ENCODE data around the gene SGPP1.

The SGPP1 gene

DNA sequence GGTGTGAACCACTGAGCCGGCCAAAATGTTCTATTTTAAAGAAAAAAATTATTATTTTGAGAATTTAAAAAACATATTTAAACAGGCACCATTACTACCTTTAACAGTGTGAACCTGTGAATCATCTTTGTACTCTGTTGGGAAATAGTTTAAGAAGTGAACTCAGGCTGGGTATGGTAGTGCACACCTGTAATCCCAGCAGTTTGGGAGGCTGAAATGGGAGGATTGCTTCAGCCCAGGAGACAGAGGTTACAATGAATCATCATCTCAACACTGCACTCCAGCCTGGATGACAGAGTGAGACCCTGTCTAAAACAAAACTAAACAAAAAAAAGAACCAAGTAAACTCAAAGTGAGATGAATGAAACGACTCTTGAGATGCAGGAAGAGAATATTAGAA, 83.1 kb downstream of the SGPP1 start:
- Histone ChIP-seq H3K27ac (ENCODE audit: extremely low read depth, low read depth, low read length) (no peak overlapping the region), H3K36me3 (ENCODE audit: control insufficient read depth in 2 of 2, insufficient read depth in 1 of 2, low read length in 2 of 2) (peaks cover 0 to 2% of the 10 kb centered on the region in 2 experiments; a peak in 2 of 3 replicates), H3K4me1 (ENCODE audit: control insufficient read depth, insufficient read depth, low read length) (no peaks in the 10 kb centered on the region; the same call in 1 of the 2 replicates), H3K9me3 (ENCODE audit: control insufficient read depth, insufficient read depth, low read depth, low read length) (no peaks in the 10 kb centered on the region), H3K4me3 (ENCODE audit: low read depth, low read length) (no peak overlapping the region)
- ChIA-PET POLR2A (no interaction called here), CTCF (interaction anchor here (0.7 kb wide), 1 partner anchor 106 kb away, joined by 4 read pairs; no protein-coding TSS in a partner anchor)
- TF ChIP-seq ZBTB8A (tag by site-specific recombination; IDR thresholded peaks at IDR 0.05) (no peak), BCL11A (tag by site-specific recombination; IDR thresholded peaks at IDR 0.05; ENCODE audit: low read depth) (no peak), ZXDB (tag by site-specific recombination; IDR thresholded peaks at IDR 0.05) (no peak), ZNF514 (tag by site-specific recombination; IDR thresholded peaks at IDR 0.05) (no peak), KLF1 (tag by site-specific recombination; IDR thresholded peaks at IDR 0.05) (no peak), ZNF341 (tag by site-specific recombination; IDR thresholded peaks at IDR 0.05; ENCODE audit: low read depth) (no peak)
- TF ChIP-seq, protein P1, sequence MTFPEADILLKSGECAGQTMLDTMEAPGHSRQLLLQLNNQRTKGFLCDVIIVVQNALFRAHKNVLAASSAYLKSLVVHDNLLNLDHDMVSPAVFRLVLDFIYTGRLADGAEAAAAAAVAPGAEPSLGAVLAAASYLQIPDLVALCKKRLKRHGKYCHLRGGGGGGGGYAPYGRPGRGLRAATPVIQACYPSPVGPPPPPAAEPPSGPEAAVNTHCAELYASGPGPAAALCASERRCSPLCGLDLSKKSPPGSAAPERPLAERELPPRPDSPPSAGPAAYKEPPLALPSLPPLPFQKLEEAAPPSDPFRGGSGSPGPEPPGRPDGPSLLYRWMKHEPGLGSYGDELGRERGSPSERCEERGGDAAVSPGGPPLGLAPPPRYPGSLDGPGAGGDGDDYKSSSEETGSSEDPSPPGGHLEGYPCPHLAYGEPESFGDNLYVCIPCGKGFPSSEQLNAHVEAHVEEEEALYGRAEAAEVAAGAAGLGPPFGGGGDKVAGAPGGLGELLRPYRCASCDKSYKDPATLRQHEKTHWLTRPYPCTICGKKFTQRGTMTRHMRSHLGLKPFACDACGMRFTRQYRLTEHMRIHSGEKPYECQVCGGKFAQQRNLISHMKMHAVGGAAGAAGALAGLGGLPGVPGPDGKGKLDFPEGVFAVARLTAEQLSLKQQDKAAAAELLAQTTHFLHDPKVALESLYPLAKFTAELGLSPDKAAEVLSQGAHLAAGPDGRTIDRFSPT (tag by site-specific recombination; IDR thresholded peaks at IDR 0.05) = no peak

DNA sequence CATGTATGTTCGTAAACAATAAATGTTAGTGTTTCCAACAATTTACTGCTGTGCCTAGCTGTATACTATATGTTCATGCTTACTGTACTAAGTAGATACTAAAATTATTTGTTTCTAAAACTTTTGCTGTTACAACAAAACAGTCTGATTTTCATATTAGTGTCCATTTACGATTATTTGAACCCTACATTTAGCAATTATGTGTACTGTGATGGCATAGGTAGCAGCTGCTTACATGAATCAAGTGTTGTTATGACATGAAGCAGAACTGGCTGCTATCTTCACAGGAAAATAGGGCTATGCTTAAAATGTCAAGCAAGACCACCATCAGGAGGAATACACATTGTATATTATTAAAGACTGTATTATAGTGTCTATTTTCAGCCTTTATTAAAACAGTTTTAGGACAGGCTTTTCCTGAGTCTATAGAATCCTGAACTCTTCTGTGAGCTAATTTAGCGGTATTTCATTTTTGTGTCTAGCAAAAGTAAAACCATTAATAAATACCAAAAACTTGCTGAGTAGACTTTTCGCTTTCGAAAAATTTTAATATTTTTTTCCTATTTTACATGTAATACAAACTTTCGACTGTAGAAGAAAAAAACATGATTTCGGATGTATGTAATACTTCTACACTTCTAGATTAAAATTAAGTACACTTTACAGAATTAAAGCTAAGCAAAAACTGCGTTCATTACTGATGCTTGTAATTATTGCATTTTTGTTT, 85.0 kb downstream of the SGPP1 start:
- Histone ChIP-seq H3K36me3 (ENCODE audit: control insufficient read depth in 2 of 2, insufficient read depth in 1 of 2, low read length in 2 of 2) (peaks cover 0 to 3% of the 10 kb centered on the region in 2 experiments; a peak in 2 of 3 replicates), H3K27ac (ENCODE audit: extremely low read depth, low read depth, low read length) (no peak overlapping the region), H3K4me1 (ENCODE audit: control insufficient read depth, insufficient read depth, low read length) (no peaks in the 10 kb centered on the region; the same call in 1 of the 2 replicates), H3K9me3 (ENCODE audit: control insufficient read depth, insufficient read depth, low read depth, low read length) (no peaks in the 10 kb centered on the region), H3K4me3 (ENCODE audit: low read depth, low read length) (peak overlapping the region; percentile 69)
- POLR2A ChIA-PET = interaction anchor here (0.6 to 2.3 kb wide), 7 partner anchors 9 to 696 kb away, joined by 3 to 28 read pairs (median 5); partner anchors contain the start of gene PPP2R5E
- CTCF ChIA-PET = interaction anchor here (0.8 to 2.2 kb wide), 9 partner anchors 10 to 254 kb away, joined by 3 to 9 read pairs (median 4); no protein-coding TSS in a partner anchor
- TF ChIP-seq ZNF394 (tag by site-specific recombination; IDR thresholded peaks at IDR 0.05; ENCODE audit: borderline replicate concordance) = no peak
- TF ChIP-seq, protein P2, sequence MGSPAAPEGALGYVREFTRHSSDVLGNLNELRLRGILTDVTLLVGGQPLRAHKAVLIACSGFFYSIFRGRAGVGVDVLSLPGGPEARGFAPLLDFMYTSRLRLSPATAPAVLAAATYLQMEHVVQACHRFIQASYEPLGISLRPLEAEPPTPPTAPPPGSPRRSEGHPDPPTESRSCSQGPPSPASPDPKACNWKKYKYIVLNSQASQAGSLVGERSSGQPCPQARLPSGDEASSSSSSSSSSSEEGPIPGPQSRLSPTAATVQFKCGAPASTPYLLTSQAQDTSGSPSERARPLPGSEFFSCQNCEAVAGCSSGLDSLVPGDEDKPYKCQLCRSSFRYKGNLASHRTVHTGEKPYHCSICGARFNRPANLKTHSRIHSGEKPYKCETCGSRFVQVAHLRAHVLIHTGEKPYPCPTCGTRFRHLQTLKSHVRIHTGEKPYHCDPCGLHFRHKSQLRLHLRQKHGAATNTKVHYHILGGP (tag by site-specific recombination; IDR thresholded peaks at IDR 0.05) = no peak
- no peak for TF ChIP-seq ZNF274 (IDR thresholded peaks at IDR 0.05; ENCODE audit: low read length)
- TF ChIP-seq ZNF274 (tag by site-specific recombination; IDR thresholded peaks at IDR 0.05; ENCODE audit: borderline replicate concordance) = no peak
- TF ChIP-seq, protein P3, sequence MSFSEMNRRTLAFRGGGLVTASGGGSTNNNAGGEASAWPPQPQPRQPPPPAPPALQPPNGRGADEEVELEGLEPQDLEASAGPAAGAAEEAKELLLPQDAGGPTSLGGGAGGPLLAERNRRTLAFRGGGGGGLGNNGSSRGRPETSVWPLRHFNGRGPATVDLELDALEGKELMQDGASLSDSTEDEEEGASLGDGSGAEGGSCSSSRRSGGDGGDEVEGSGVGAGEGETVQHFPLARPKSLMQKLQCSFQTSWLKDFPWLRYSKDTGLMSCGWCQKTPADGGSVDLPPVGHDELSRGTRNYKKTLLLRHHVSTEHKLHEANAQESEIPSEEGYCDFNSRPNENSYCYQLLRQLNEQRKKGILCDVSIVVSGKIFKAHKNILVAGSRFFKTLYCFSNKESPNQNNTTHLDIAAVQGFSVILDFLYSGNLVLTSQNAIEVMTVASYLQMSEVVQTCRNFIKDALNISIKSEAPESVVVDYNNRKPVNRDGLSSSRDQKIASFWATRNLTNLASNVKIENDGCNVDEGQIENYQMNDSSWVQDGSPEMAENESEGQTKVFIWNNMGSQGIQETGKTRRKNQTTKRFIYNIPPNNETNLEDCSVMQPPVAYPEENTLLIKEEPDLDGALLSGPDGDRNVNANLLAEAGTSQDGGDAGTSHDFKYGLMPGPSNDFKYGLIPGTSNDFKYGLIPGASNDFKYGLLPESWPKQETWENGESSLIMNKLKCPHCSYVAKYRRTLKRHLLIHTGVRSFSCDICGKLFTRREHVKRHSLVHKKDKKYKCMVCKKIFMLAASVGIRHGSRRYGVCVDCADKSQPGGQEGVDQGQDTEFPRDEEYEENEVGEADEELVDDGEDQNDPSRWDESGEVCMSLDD (tag by site-specific recombination; IDR thresholded peaks at IDR 0.05) = no peak
- TF ChIP-seq, protein P4, sequence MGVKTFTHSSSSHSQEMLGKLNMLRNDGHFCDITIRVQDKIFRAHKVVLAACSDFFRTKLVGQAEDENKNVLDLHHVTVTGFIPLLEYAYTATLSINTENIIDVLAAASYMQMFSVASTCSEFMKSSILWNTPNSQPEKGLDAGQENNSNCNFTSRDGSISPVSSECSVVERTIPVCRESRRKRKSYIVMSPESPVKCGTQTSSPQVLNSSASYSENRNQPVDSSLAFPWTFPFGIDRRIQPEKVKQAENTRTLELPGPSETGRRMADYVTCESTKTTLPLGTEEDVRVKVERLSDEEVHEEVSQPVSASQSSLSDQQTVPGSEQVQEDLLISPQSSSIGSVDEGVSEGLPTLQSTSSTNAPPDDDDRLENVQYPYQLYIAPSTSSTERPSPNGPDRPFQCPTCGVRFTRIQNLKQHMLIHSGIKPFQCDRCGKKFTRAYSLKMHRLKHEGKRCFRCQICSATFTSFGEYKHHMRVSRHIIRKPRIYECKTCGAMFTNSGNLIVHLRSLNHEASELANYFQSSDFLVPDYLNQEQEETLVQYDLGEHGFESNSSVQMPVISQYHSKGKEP (tag by site-specific recombination; IDR thresholded peaks at IDR 0.05) = no peak
- TF ChIP-seq, protein P5, sequence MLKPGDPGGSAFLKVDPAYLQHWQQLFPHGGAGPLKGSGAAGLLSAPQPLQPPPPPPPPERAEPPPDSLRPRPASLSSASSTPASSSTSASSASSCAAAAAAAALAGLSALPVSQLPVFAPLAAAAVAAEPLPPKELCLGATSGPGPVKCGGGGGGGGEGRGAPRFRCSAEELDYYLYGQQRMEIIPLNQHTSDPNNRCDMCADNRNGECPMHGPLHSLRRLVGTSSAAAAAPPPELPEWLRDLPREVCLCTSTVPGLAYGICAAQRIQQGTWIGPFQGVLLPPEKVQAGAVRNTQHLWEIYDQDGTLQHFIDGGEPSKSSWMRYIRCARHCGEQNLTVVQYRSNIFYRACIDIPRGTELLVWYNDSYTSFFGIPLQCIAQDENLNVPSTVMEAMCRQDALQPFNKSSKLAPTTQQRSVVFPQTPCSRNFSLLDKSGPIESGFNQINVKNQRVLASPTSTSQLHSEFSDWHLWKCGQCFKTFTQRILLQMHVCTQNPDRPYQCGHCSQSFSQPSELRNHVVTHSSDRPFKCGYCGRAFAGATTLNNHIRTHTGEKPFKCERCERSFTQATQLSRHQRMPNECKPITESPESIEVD (tag by site-specific recombination; IDR thresholded peaks at IDR 0.05) = no peak
- TF ChIP-seq ZNF544 (tag by site-specific recombination; IDR thresholded peaks at IDR 0.05) = no peak
- no peak for TF ChIP-seq HOXA7 (CRISPR knock-in tag; IDR thresholded peaks at IDR 0.05; ENCODE audit: borderline replicate concordance)
- TF ChIP-seq ZNF747 (tag by site-specific recombination; IDR thresholded peaks at IDR 0.05) = no peak
- TF ChIP-seq OSR2 (tag by site-specific recombination; IDR thresholded peaks at IDR 0.05) = no peak
- TF ChIP-seq, protein P6, sequence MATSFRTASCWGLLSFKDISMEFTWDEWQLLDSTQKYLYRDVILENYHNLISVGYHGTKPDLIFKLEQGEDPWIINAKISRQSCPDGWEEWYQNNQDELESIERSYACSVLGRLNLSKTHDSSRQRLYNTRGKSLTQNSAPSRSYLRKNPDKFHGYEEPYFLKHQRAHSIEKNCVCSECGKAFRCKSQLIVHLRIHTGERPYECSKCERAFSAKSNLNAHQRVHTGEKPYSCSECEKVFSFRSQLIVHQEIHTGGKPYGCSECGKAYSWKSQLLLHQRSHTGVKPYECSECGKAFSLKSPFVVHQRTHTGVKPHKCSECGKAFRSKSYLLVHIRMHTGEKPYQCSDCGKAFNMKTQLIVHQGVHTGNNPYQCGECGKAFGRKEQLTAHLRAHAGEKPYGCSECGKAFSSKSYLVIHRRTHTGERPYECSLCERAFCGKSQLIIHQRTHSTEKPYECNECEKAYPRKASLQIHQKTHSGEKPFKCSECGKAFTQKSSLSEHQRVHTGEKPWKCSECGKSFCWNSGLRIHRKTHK (tag by site-specific recombination; IDR thresholded peaks at IDR 0.05) = no peak
- TF ChIP-seq EGR2 (tag by site-specific recombination; IDR thresholded peaks at IDR 0.05; ENCODE audit: low read depth) = no peak
- TF ChIP-seq, protein P7, sequence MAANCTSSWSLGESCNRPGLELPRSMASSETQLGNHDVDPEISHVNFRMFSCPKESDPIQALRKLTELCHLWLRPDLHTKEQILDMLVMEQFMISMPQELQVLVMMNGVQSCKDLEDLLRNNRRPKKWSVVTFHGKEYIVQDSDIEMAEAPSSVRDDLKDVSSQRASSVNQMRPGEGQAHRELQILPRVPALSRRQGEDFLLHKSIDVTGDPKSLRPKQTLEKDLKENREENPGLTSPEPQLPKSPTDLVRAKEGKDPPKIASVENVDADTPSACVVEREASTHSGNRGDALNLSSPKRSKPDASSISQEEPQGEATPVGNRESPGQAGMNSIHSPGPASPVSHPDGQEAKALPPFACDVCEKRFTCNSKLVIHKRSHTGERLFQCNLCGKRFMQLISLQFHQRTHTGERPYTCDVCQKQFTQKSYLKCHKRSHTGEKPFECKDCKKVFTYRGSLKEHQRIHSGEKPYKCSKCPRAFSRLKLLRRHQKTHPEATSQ (tag by site-specific recombination; IDR thresholded peaks at IDR 0.05) = no peak

Data from HEK293 (cell line).